Stimulated activated CD4-positive, alpha-beta T cell treated with anti-CD3 and anti-CD28 coated beads, Interleukin-1b, Interleukin-23, amount 100 ng/mL, for 4 hours (primary cell): Measurements from ENCODE around the gene GART.
"Not testable (repeated sequence)": the region's sequence is repeated elsewhere in the genome, so short reads cannot be mapped to it uniquely, and the experiment has no call there.

Experiments
- DNase-seq, 2 donors: peaks; one replicate each; pipeline ENCODE4 v3.0.0-alpha.2; 2020; ENCODE audit warnings: low read depth in 2 of 2

Gene GART

GRCh38 chr21:33469183-33469582, 72.7 kb downstream of the GART start:
- not testable (repeated sequence) for DNase-seq

GRCh38 chr21:33461538-33462250, 80.2 kb downstream of the GART start:
- DNase-seq, result no peak

GRCh38 chr21:33458861-33459260, 83.1 kb downstream of the GART start:
- DNase-seq, result no peak

GRCh38 chr21:33455686-33456446, 86.1 kb downstream of the GART start:
- DNase-seq, result no peak
